Gastroesophageal sphincter (tissue), 3 donors: ENCODE results near the gene UEVLD.

ENCODE experiments used
- POLR2A ChIP-seq, 2 donors: fragments of 450-650 bp; IDR thresholded peaks; one replicate each; pipeline ENCODE4 v1.6.1; 2017; ENCODE audit warnings: antibody characterized with exemption in 2 of 2, mild to moderate bottlenecking in 2 of 2, moderate library complexity in 1 of 2
- POLR2AphosphoS5 ChIP-seq: sonication (generic); formaldehyde crosslinking; IDR thresholded peaks from one replicate; pipeline ENCODE4 v1.6.1; 2017; ENCODE audit warnings: antibody characterized with exemption
- TF ChIP-seq, protein P1 (sequence below), 4 experiments: fragments of 200-600 bp in 2 of 4; fragments of 450-650 bp in 2 of 4; sonication (generic) in 1 of 4; IDR thresholded peaks; one replicate each; pipeline ENCODE4 v1.5.1; 2017 to 2019; ENCODE audit warnings: antibody characterized with exemption in 4 of 4, mild to moderate bottlenecking in 2 of 4, moderate library complexity in 2 of 4

DNA sequence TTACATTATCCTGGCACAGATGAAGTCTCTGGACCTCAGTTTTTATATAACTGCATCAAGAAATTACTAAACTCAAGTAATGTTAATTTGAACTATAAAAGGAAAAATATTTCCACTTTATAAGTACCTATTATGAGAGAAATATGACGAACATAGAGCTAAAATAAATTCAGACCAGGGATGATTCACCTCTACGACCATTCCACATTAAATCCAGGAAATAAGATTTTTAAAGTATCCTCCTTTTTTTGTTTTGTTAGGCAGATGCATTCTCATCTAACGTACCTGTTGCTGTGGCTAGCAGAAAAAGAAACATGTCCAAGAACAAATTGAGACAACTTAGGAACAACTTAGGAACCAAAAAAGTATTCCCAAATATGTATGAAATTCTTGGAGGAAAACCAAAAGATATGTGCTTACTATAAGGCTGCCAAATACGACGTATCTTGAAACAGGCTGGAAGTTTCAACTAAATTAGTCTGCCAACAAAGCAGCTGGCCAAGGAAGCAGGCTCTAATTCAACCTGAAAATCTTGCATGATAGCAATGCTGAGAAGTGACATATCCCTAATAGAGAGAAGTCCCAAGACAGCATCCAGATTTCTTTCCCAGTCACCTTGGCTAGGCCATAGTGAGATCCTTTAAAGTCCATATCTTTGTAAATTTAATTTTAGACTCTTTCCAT, 29.9 kb upstream of the UEVLD start:
- TF ChIP-seq, protein P1, sequence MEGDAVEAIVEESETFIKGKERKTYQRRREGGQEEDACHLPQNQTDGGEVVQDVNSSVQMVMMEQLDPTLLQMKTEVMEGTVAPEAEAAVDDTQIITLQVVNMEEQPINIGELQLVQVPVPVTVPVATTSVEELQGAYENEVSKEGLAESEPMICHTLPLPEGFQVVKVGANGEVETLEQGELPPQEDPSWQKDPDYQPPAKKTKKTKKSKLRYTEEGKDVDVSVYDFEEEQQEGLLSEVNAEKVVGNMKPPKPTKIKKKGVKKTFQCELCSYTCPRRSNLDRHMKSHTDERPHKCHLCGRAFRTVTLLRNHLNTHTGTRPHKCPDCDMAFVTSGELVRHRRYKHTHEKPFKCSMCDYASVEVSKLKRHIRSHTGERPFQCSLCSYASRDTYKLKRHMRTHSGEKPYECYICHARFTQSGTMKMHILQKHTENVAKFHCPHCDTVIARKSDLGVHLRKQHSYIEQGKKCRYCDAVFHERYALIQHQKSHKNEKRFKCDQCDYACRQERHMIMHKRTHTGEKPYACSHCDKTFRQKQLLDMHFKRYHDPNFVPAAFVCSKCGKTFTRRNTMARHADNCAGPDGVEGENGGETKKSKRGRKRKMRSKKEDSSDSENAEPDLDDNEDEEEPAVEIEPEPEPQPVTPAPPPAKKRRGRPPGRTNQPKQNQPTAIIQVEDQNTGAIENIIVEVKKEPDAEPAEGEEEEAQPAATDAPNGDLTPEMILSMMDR (IDR thresholded peaks at IDR 0.05): no peak
- no peak for TF ChIP-seq POLR2A (IDR thresholded peaks at IDR 0.05)
- peak; percentile 73 for TF ChIP-seq POLR2AphosphoS5
